Central memory CD8-positive, alpha-beta T cell (primary cell): ENCODE measurements around the gene SRI.

Experiments
- ATAC-seq: fragments of 150-1000 bp; cut with Tn5 transposase; replicated peaks from 2 replicates; pipeline ENCODE4 v1.10.0; 2022; ENCODE audit warnings: mild to moderate bottlenecking, moderate FRiP score, moderate number of reproducible peaks; ENCODE audit not compliant: poor library complexity, severe bottlenecking; ENCODE audit errors: extremely low read depth
- DNase-seq, 2 donors: peaks; one replicate each; pipeline ENCODE4 v3.0.0; 2021; ENCODE audit warnings: low spot score in 2 of 2
- H3K27ac Mint-ChIP-seq: one replicate; pipeline ENCODE4 v1.8.0; 2022; ENCODE audit warnings: low read depth, mild to moderate bottlenecking, moderate library complexity, mixed read lengths
- H3K27me3 Mint-ChIP-seq: one replicate; pipeline ENCODE4 v1.8.0; 2022; ENCODE audit warnings: mixed read lengths
- H3K36me3 Mint-ChIP-seq: one replicate; pipeline ENCODE4 v1.8.0; 2022; ENCODE audit warnings: mild to moderate bottlenecking, moderate library complexity, mixed read lengths; ENCODE audit not compliant: insufficient read depth
- H3K4me1 Mint-ChIP-seq: one replicate; pipeline ENCODE4 v1.8.0; 2022; ENCODE audit warnings: mixed read lengths
- H3K4me3 Mint-ChIP-seq: one replicate; pipeline ENCODE4 v1.8.0; 2022; ENCODE audit warnings: mild to moderate bottlenecking, moderate library complexity, mixed read lengths
- H3K9me3 Mint-ChIP-seq: one replicate; pipeline ENCODE4 v1.8.0; 2022; ENCODE audit warnings: mixed read lengths

The SRI gene

GRCh38 chr7:88156356-88156755 is 63.5 kb downstream of the SRI start:
- no peaks in the 10 kb centered on the region for H3K27me3 Mint-ChIP-seq
- H3K9me3 Mint-ChIP-seq, result peaks cover 22% of the 10 kb centered on the region
- DNase-seq (no peak), ATAC-seq (no peak)
- H3K4me3 Mint-ChIP-seq, result no peak overlapping the region
- H3K4me1 Mint-ChIP-seq, result no peaks in the 10 kb centered on the region
- no peaks in the 10 kb centered on the region for H3K36me3 Mint-ChIP-seq
- H3K27ac Mint-ChIP-seq, result no peak overlapping the region

- H3K36me3 Mint-ChIP-seq, result no peaks in the 10 kb centered on the region
- H3K4me3 Mint-ChIP-seq, result no peak overlapping the region
- no peaks in the 10 kb centered on the region for H3K27me3 Mint-ChIP-seq
Measured at GRCh38 chr7:88155756-88156155, 64.1 kb downstream of the SRI start.

More at GRCh38 chr7:88155756-88156155, 64.1 kb downstream of the SRI start:
- Mint-ChIP-seq H3K4me1 (no peaks in the 10 kb centered on the region), H3K9me3 (peaks cover 22% of the 10 kb centered on the region), H3K27ac (no peak overlapping the region)
- ATAC-seq (no peak), DNase-seq (no peak)
